HG02610 (cell line): Measurements from ENCODE around the gene NDUFAF8.

Experiments used
- ATAC-seq: cut with Tn5 transposase; IDR thresholded peaks from one replicate; pipeline ENCODE4 v1.9.1; 2021; ENCODE audit warnings: mild to moderate bottlenecking, moderate library complexity; ENCODE audit not compliant: unreplicated experiment

Gene NDUFAF8

DNA sequence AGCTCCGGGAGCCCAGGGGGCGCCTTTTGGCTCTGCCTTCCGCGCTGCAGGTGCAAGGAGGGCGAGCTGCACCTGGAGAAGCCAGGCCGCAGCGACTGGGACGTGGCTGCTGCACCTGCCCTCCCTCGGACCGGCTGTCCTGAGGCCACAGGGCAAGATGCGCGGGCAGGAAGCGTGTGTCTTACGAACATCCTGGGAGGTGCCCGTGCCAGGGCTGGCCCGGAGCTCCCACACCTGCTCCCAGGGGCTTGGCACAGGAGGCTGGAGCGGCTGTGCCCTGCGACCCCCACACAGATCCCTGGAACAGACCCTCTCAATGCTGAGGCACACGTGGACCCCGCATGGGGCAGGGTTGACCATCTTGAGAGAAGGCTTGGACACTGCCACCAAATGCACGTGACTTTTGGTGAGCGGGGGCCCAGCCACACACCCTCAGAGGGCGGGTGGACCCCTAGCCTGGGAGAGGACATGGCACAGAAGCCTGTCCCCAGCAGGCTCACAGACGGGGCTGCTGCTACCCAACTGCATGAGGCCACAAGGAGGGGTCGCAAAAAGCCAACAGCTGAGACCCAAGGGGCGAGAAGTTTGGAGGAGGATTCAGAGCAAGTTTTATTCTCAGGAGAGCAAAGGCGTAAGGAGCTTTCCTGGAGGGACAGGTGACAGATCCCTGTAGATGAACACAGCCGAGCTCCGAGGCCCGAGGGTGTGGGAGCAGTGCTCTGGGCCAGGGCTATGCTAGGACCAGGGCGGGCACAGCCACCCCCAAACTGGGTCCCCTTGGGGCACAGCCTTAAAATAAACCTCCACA lies 11.4 kb downstream of the NDUFAF8 start:
- no peak for ATAC-seq

DNA sequence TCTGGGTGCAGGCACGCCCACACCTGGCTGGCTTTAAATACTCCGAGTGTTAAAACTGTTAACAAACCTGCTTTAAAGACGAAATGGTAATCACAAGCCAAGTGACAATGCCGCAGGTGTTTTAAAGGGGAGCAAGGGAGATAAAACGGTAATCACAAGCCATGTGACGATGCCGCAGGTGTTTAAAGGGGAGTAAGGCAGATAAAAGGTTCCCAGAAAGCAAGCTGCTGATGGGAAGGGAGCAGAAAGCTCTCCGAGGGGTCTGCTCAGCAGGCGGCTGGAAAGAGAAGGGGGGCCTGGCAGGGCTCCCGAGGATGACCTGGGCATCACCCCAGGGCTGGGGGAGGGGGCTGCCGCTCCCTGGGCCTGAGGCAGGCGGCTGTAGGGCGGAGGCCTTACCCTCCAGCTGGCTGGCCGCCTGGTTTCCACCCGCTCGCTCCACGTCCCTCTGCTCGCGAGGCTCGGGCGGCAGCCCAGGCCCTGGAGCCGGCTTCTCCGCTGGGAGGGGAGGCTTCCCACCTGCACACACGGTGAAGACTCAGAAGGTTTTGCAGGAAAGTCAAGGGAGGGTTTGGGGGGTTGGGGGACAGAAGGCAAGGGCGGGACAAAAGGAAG lies 12.1 kb downstream of the NDUFAF8 start:
- ATAC-seq = no peak

DNA sequence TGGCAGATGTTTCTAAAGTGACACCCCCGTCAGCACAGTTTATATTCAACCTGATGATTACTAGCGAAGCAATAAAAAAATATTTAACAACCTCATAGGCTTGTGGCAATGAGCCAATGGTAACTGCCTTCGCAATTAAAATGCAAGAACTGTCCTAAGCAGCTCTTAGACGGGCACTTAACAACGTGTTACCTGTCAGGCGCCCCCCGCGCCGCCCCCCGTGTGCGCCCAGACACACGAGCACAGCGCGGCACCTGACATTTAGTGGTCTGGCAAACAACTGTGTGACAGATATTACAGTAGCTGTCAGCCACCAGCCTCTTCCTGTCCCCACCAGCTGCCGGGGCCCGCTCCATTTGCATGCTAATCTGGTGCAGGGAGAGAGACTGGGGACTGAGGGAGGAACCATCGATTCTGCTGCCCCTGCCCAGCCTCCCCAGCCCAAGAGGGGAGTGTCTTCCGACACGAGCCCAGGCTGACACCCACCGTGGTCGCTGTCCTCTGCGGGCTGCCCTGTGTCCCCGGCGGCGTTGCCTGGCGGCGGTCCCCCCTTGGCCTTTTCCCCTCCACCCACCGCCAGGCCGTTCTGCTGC lies 12.7 kb downstream of the NDUFAF8 start:
- ATAC-seq = no peak

DNA sequence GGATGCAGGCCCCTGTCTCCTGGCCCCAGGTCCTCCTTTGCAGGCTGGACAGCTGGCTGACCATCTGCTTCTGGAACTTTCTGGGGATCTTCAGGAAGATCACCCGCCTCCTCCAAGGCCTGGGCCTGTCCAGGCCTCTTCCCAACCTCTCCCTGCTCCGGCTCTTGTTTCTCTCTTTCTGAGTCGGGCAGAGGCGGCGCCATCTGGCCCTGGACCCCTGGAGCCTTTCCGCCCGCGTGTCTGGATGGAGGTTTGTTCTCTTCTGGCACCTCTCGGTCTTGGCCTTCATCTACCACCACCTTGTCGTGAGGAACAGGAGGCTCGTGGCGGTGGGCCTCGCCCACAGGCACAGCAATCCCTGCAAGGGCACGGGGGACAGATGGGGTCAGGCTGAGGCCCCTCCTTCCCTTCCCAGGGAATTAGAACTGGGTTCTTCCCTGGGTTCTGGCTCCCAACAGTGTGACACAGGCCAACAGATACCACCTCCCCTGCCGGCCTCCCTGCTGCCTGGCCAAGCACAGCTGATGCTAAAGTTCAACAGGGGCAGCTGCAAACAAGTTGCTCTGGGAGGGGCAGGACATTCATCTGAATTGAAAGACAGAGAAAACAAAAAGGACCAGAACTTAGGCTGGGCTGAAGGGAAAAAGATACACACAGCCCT lies 13.3 kb downstream of the NDUFAF8 start:
- ATAC-seq = no peak

DNA sequence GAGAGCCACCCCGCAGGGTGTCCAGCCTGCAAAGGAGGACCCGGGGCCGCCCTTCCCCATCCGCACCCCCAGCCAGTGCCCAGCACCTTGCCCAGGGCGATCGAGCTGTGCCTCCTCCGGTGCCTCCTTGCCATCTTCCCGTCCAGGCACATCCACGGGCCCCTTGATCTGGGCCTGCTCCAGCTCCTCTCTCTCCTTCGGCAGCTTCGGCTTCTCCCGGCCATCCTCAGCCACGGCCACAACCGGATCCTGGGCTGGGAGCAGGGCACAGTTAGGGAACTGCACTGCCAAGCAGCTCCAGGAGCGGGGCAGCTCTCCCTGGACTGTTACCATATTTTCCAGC lies 13.8 kb downstream of the NDUFAF8 start:
- ATAC-seq = no peak

DNA sequence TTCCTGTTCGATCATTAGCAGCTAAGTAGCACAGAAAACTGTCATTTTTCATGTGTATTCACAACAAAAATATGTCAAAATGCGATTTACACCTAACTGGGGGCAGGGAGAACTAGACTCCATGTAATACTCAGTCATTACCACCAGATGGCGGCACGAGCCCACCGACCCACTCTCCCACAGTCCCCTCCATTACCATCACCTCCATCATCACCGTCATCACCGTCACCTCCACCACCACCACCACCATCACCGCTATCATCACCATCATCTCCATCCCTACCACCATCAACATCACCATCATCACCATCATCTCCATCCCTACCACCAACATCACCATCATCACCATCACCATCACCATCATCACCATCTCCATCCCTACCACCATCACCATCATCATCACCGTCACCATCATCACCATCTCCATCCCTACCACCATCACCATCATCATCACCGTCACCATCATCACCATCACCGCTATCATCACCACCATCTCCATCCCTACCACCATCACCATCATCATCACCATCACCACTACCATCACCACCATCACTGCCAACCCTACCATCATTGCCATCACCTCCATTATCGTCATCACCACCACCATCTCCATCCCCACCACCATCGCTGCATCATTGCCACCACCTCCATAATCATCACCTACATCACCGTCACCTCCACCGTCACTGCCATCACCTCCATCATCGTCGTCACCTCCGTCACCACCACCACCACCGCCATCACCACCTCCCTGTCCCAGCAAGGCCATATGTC lies 14.4 kb downstream of the NDUFAF8 start:
- ATAC-seq = no peak

DNA sequence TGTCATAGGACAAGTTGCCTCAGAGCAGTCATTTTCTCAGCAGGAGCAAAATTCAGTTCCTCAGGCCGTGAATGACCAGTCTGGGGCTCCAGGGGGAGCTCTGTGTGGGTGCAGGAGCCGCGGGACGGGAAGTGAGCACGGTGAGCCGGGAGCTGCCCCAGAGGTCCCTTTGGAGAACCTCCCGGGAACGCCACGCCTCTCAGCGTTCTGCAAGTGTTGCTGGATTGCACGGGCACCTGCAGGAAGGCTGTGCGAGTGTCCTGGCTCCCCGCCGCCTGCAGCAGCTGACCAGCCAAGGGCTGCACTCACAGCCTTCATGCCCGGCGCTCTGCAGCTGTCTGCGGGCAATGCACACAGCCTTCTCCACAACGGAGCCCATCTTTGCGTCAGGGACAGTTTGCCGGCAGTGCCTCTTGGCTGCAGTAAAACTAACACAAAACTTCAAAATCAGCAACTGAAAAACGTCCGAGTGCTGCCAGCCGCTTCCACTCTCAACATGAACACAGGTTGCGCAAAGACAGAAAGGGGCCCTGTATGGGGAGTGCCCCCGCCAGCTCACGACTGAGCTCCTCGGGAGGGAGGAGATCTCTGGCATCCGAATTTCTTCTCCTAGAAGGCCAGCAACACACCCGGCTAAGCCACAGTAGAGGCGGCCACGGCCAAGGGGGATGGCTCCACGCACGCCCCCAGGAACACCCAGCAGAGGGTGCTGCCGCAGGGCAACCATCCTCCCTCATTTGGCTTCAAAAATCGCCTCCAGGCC lies 16.0 kb downstream of the NDUFAF8 start:
- no peak for ATAC-seq

DNA sequence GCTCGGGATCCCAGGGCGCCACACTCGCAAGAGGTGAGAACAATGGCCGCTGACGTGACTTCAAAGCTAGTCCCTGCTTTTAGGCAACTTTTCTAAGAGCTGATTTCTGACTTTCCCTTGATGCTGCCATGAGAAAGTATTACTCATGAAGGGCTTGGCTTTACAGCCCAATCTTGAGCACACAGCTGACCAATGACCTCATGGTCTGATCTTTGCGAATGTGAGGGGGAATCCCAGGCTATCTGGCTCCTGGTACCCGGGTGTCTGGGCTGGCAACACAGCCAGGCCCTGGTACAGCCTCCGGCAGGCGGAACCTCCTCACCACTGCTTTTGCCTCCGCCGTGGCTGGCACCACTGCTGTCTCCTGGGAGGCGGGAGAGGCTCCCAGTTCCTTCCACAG lies 17.5 kb downstream of the NDUFAF8 start:
- no peak for ATAC-seq

DNA sequence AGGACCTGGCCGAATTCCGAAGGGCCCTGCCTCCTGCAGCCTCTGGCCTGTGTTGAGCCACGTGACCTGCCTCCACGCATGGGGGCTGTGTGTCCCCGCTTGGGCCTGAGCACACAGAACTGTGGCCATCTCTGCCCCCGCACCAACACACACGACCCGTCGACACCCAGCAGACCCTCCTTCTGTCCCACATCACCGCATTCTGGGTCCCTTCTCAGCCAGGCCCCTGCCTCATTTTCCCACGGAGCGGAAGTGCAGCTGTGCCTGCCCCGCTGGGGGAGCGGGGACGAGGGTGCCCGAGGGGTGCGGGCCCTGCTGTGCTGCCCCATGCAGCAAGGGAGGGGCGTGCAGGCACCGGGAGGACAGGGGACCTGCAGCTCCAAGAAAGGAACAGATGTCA lies 18.4 kb downstream of the NDUFAF8 start:
- no peak for ATAC-seq

DNA sequence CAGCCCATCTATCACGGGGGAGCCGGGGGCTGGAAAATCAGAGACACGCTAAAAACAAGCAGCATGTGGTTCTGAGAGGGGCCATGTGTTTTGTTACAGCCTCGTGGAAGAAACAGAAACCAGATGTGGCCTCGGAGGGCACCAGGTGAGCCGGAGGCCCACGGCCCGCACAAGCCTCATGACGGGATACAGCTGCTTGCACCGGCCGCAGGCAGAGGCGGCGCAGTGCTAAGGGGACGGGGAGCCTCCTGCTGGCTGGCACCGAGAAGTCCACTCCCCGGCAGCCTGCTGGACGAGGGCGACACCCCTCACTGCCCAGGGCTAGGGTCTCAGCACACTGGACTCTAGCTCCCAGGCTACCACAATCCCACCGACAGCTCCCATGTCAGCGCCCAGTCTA lies 19.2 kb downstream of the NDUFAF8 start:
- ATAC-seq = no peak

DNA sequence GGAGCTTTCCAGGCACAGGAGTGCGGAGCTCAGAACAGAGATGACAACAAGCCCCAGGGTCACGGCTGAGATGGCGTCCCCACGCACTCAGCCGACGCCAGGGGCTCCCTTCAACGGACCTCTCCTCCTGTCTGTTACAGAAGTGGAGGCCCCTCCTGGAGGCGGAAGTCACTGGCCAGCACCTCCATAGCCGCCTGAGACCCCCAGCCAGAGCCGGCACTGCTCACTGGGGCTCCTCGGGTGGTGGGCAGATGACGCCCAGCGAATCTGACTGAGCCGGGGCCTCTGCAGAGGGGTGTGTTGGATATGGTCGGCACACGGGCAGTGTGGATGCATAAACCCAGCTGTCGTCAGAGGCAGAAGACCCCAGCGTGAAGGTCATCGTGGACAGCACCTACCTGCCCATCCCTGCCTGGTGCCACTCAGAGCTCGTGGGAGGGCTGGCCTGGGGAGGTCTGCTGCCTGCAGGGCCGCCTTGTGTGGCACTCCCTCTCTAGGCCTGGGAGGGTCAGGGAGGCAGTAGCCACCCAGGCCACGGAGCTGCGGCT lies 20.0 kb downstream of the NDUFAF8 start:
- ATAC-seq = no peak

DNA sequence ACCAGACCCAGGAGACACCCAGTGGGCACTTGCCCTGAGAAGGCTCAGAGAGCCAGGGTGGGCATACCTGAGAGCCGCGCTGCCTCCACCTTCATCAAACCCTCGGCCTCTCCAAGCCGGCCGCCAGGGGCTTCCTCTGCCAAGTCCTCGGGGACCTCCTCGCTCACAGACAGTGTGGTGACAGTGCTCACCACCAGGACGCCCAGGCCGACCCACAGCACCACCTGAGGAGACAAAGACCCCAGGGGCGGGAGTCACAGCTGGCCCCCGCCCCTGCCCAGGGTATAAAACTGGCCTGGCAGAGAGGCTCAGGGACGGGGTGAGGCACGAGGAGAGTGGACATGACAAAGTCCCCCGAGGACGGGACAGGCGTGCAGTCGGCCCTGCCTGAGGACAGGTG lies 21.1 kb downstream of the NDUFAF8 start:
- ATAC-seq = no peak

DNA sequence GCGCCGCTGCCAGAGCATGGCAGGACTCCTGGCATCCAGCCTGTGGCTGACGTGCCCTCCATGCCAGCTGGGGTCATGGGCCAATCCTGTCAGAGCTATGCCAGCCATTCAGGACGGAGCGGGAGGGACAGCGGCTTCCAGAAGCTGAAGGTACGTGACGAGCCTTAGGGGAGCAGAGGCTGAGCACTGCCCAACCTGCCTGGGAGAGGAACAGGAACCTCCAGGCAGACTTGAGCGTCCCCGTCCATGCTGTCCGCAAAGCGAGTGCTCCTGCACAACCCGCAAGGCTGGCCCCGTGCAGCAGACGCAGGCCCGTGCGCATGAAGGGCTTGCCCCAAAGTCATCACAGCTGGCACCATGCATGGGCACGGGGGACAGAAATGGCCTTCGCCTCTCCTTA lies 21.5 kb downstream of the NDUFAF8 start:
- no peak for ATAC-seq

DNA sequence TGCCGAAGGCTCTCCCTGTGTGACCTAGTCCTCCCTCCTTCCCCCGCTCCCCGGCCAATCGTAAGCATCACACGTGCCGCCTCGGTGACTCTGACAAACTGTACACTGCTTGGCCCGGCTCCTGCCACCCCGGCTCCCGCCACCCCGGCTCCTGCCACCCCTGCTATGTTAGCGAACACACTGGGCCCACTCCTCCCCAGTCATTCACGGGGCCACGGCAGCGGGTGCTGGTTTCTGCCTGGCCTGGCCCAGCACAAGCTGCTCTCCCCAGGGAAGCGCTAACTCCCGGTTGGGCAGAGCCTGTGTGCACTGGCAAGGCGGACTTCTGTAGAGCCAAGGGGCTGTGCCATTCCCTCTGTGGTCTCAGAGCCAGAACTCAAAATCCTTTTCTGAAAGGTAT lies 22.0 kb downstream of the NDUFAF8 start:
- ATAC-seq = no peak

DNA sequence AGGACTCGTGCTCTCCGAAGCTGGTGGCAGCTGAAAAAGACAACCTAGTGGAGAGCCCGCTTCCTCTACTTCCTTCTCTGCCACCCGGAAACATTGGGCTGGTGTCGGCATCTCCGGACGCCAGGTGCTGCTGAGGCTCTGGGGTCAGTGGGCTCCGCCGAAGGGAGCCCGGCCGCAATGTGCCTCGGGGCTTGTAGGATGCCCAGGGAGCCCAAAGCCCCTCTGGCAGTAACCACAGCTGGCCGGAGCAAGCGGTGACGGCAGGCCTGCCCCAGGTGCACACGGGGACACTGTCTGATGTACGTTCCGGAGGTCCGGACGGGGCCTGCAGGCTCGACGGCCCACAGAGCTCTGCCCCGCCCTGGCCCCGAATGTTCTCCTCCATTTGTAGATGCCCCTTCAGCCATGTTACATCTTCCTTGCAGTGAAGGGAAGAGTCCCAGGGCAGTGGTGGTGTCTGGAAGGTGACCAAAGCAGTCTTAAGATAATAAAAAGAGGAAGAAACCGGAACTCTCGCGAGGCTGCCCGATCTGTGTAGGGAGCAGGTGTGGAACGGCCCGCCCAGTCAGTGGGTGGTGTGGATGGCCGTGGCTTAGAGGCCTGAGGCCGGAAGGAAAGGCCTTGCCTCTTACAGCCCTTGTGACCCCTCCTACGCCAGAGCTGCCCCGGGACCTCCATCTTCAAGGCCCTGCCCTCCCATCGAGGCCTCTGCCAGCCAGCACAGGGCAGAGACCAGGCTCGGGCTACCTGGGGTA lies 22.6 kb downstream of the NDUFAF8 start:
- no peak for ATAC-seq

DNA sequence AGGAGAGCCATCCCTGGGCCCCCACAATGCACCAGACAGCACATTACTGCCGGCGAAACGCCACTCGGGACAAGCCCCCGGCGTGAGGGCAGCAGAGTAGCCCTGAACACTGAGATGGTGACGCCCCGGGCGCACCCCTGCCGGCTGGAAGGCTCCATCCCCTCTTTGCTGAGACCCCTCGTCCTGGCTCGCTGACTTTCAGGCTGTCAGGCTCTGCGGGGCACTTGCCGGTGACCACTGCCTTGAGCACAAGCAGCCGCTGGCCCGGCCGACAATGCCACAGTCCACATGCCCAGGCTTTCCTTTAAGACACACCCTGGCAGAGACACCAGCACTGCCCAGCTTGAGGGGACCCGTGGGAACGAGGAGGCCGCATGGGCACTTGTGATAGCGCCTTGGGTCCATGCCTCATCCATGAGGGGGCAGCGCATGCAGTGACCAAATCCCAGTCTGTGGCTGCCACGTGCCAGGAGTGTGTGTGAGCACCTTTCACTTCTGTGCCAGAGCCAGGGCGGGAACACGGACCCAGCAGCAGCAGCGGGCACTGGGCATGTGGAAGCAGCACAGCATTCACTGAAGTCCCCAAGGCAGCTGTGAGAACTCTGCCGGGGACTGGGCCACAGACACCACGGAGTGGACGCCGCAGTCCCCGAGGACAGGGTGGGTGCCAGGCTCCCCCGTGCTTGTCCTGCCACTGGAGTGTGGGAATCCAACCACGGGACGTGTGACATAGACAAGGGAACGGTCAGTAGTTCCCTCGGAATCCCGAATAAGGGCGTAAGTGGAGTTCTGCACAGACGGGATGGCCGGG lies 24.5 kb downstream of the NDUFAF8 start:
- ATAC-seq = no peak

DNA sequence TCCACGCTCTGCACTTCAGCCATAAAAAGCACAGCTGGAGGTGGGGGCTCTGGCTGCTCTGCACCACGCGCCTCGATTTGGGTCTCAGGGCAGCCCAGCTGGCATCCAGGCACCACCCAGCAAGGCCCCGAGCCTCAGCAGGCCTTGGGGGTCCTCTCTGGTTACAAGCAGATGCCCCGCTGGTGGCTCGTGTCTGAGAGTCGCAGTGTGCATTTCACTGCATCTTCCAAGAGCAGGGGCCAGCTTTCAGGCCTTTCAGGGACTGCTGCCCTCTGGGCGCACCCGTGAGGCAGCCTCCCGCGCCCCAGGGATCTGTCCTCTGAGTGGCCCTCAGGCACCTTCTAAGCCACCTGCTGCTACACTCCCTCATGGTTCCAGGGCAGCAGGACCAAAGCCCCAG lies 25.5 kb downstream of the NDUFAF8 start:
- ATAC-seq = no peak

DNA sequence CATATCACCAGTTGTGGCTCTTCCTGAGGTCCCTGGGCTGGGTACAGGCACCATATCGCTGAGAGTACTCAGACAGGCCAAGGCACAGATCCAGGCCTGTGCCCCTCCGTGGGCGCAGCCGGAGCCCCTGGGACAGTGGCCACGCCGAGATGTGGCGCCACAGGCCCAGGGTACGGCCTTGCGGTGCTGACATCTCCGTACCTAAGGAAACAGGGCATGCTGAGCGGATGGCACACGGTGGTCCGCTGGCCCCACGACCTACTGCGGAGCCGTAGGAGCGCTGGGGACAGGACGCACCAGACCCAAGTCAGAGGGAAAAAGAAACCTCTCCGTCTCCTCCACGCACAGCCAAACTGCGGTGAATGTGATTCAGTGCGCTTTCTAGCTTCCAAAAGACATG lies 26.5 kb downstream of the NDUFAF8 start:
- ATAC-seq = no peak
